GM12891 (cell line): ENCODE data around the gene MYMK.

ENCODE experiments used
- POLR2A ChIP-seq: IDR thresholded peaks from 2 replicates; pipeline ENCODE4 v1.6.1; 2011; ENCODE audit warnings: low read depth, low read length, control low read depth
- POLR2AphosphoS5 ChIP-seq: IDR thresholded peaks from 2 replicates; pipeline ENCODE4 v1.6.1; 2011; ENCODE audit warnings: low read depth, low read length, control low read depth

DNA sequence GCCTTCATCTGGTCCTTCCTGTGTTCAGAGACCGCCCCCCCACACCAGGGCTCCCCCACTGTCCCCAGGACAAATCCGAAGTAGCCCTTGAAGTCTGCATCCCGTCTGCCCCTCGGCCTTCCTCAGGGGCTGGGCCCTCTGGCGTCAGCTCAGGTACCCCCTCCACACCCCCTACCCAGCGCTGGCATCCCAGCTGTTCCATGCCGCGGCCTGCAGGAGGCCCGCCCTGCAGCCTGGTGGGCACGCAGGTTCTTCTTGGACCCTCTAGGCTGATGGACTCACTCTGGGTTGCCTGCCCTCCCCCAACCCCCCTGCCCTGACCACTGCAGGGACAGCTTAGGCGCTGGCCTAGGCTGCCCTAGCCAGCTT, 52.5 kb downstream of the MYMK start:
- TF ChIP-seq POLR2A (no peak), POLR2AphosphoS5 (no peak)
